Liver (tissue), 9 donors: ENCODE data around the gene SPSB1. TPM values are rescaled to one million over a fixed set of nuclear protein-coding genes. Genes with fewer than 3 reads are reported as not detected.

Experiments
- DNase-seq: peaks from one replicate; pipeline ENCODE4 v3.0.0-alpha.2; 2017; ENCODE audit warnings: low spot score
- H3K27ac ChIP-seq, 2 donors: one replicate each; pipeline ENCODE4 v1.7.0; 2013; ENCODE audit warnings: inconsistent platforms in 2 of 2, low read length in 2 of 2, control low read depth in 1 of 2, low read depth in 1 of 2, mild to moderate bottlenecking in 1 of 2
- H3K27me3 ChIP-seq, 4 donors: one replicate each; pipeline versions ENCODE4 v1.6.1 to v1.7.0; 2013; ENCODE audit warnings: low read length in 3 of 4, inconsistent platforms in 1 of 4, mild to moderate bottlenecking in 1 of 4, moderate library complexity in 1 of 4; ENCODE audit not compliant: control insufficient read depth in 4 of 4, insufficient read depth in 4 of 4
- H3K36me3 ChIP-seq, 4 donors: one replicate each; pipeline versions ENCODE4 v1.6.1 to v1.7.0; 2013; ENCODE audit warnings: low read length in 3 of 4, mild to moderate bottlenecking in 3 of 4, low read depth in 1 of 4, moderate library complexity in 1 of 4; ENCODE audit not compliant: control insufficient read depth in 4 of 4, insufficient read depth in 3 of 4
- H3K4me1 ChIP-seq, 4 donors: one replicate each; pipeline versions ENCODE4 v1.6.1 to v1.7.0; 2013; ENCODE audit warnings: low read length in 3 of 4, mild to moderate bottlenecking in 3 of 4, moderate library complexity in 1 of 4; ENCODE audit not compliant: control insufficient read depth in 4 of 4, insufficient read depth in 4 of 4
- H3K4me3 ChIP-seq, 3 donors: one replicate each; pipeline versions ENCODE4 v1.6.1 to v1.7.0; 2013; ENCODE audit warnings: low read length in 3 of 3, control low read depth in 1 of 3, low read depth in 1 of 3, mild to moderate bottlenecking in 1 of 3
- H3K9ac ChIP-seq, 2 donors: one replicate each; pipeline ENCODE4 v1.7.0; 2013; ENCODE audit warnings: low read length in 2 of 2, mild to moderate bottlenecking in 2 of 2, moderate library complexity in 2 of 2, control low read depth in 1 of 2, low read depth in 1 of 2
- H3K9me3 ChIP-seq, 4 donors: one replicate each; pipeline versions ENCODE4 v1.6.1 to v1.7.0; 2013; ENCODE audit warnings: low read length in 3 of 4; ENCODE audit not compliant: control insufficient read depth in 4 of 4
- ATF3 ChIP-seq: IDR thresholded peaks from 2 replicates; pipeline ENCODE4 v1.6.1; 2016; ENCODE audit warnings: antibody characterized with exemption
- CTCF ChIP-seq: fragments of 150-350 bp; IDR thresholded peaks from 2 replicates; pipeline ENCODE4 v1.5.1; 2017; ENCODE audit warnings: improper control_type of control experiment, low read depth, low read length; ENCODE audit not compliant: missing input control
- EGR1 ChIP-seq, 2 donors: IDR thresholded peaks; 2 replicates each; pipeline ENCODE4 v1.6.1; 2016 to 2018; ENCODE audit warnings: antibody characterized with exemption in 2 of 2, low read depth in 2 of 2
- FOXA1 ChIP-seq: IDR thresholded peaks from 2 replicates; pipeline ENCODE4 v1.6.1; 2016; ENCODE audit warnings: antibody characterized with exemption
- FOXA2 ChIP-seq: IDR thresholded peaks from 2 replicates; pipeline ENCODE4 v1.6.1; 2016; ENCODE audit warnings: antibody characterized with exemption
- GABPA ChIP-seq, 2 donors: IDR thresholded peaks in 1 of 2; conservative IDR thresholded peaks in 1 of 2; 2 replicates each; pipeline ENCODE4 v1.6.1; 2016; ENCODE audit warnings: antibody characterized with exemption in 2 of 2, mild to moderate bottlenecking in 1 of 2, moderate library complexity in 1 of 2
- HNF4G ChIP-seq: IDR thresholded peaks from 2 replicates; pipeline ENCODE4 v1.6.1; 2016; ENCODE audit warnings: antibody characterized with exemption
- JUND ChIP-seq, 2 donors: IDR thresholded peaks; 2 replicates each; pipeline ENCODE4 v1.6.1; 2016; ENCODE audit warnings: antibody characterized with exemption in 2 of 2
- MAX ChIP-seq: IDR thresholded peaks from 2 replicates; pipeline ENCODE4 v1.6.1; 2016; ENCODE audit warnings: antibody characterized with exemption
- NR2F2 ChIP-seq: IDR thresholded peaks from 2 replicates; pipeline ENCODE4 v1.6.1; 2016; ENCODE audit warnings: antibody characterized with exemption
- RAD21 ChIP-seq, 2 donors: IDR thresholded peaks; 2 replicates each; pipeline ENCODE4 v1.6.1; 2016; ENCODE audit warnings: antibody characterized with exemption in 2 of 2, mild to moderate bottlenecking in 2 of 2
- REST ChIP-seq: IDR thresholded peaks from 2 replicates; pipeline ENCODE4 v1.6.1; 2016; ENCODE audit warnings: antibody characterized with exemption, mild to moderate bottlenecking
- RXRA ChIP-seq, 2 donors: IDR thresholded peaks; 2 replicates each; pipeline ENCODE4 v1.6.1; 2017 to 2018; ENCODE audit warnings: antibody characterized with exemption in 2 of 2, mild to moderate bottlenecking in 1 of 2
- SP1 ChIP-seq: IDR thresholded peaks from 2 replicates; pipeline ENCODE4 v1.6.1; 2018; ENCODE audit warnings: antibody characterized with exemption, mild to moderate bottlenecking
- TAF1 ChIP-seq: conservative IDR thresholded peaks from 2 replicates; pipeline ENCODE4 v1.6.1; 2016; ENCODE audit warnings: antibody characterized with exemption, mild to moderate bottlenecking
- YY1 ChIP-seq: IDR thresholded peaks from 2 replicates; pipeline ENCODE4 v1.6.1; 2016; ENCODE audit warnings: antibody characterized with exemption, mild to moderate bottlenecking
- ZBTB33 ChIP-seq: IDR thresholded peaks from 2 replicates; pipeline ENCODE4 v1.6.1; 2016; ENCODE audit warnings: antibody characterized with exemption
- WGBS: extraction: QIAGEN DNeasy Blood & Tissue Kit; methylation state at CpG from one replicate; pipeline ENCODE4 v1.1.7; 2013; 5-methylcytosine and 5-hydroxymethylcytosine counted together
- polyA plus RNA-seq, 2 donors: library from polyadenylated mRNA; stranded (reverse) in 1 of 2; unstranded in 1 of 2; fragments of 200-250 nt in 1 of 2; fragments of >200 nt in 1 of 2; fragmentation: Nextera tagmentation in 1 of 2; extraction: Ambion mirVana in 1 of 2; gene quantifications; one replicate each; pipeline versions ENCODE4 v1.2.1 to v1.2.3, GENCODE V29; 2013 to 2015
- total RNA-seq, 2 donors: library from RNA; depleted of rRNA; stranded (reverse); fragments of >200 nt; gene quantifications; one replicate each; pipeline ENCODE4 v1.2.3, GENCODE V29; 2014
- donor health status: healthy.
- donor health status: healthy.
- donor health status: healthy.
- donor health status: healthy.
- donor health status: healthy.

Gene SPSB1
- total and polyA plus RNA-seq, 4 donors = 4.1 to 22.6 (median 14.8) TPM

GRCh38 chr1:9369964-9370788, 77.5 kb downstream of the SPSB1 start:
- peaks cover 0 to 2% (median 0%) of the 10 kb centered on the region in 4 donors for H3K4me1 ChIP-seq
- H3K27ac ChIP-seq = no peak overlapping the region
- TF ChIP-seq JUND (IDR thresholded peaks at IDR 0.05) (no peak), GABPA (IDR thresholded peaks at IDR 0.05 in 1 of 2, conservative IDR thresholded peaks at IDR 0.05 in 1 of 2) (no peak), RXRA (IDR thresholded peaks at IDR 0.05) (no peak), YY1 (no peak), EGR1 (IDR thresholded peaks at IDR 0.05; ENCODE audit: low read depth in 2 of 2) (no peak), MAX (no peak), FOXA1 (no peak), ZBTB33 (no peak), TAF1 (no peak), NR2F2 (no peak), SP1 (no peak), FOXA2 (no peak)
- H3K9me3 ChIP-seq = no peaks in the 10 kb centered on the region
- no peak overlapping the region for H3K4me3 ChIP-seq
- H3K27me3 ChIP-seq = no peaks in the 10 kb centered on the region
- peaks cover 0 to 5% (median 3%) of the 10 kb centered on the region in 4 donors for H3K36me3 ChIP-seq
- H3K9ac ChIP-seq = no peak overlapping the region
- DNase-seq = no peak
- 95% methylated on average over 16 of the region's 16 CpGs for WGBS

- Histone ChIP-seq H3K4me1 (peaks cover 0 to 2% (median 0%) of the 10 kb centered on the region in 4 donors), H3K27ac (no peak overlapping the region), H3K27me3 (no peaks in the 10 kb centered on the region), H3K36me3 (peaks cover 0 to 5% (median 3%) of the 10 kb centered on the region in 4 donors), H3K4me3 (no peak overlapping the region), H3K9ac (no peak overlapping the region), H3K9me3 (no peaks in the 10 kb centered on the region)
- DNase-seq = no peak
- peak in 1 of 2 donors; percentile 22 for TF ChIP-seq RAD21 (IDR thresholded peaks at IDR 0.05)
- no peak for TF ChIP-seq HNF4G
- WGBS = 73% methylated on average over 15 of the region's 15 CpGs
Observed at GRCh38 chr1:9371391-9371935, 78.8 kb downstream of the SPSB1 start.

GRCh38 chr1:9371951-9372350, 79.3 kb downstream of the SPSB1 start:
- WGBS = 68% methylated on average over 5 of the region's 5 CpGs
- H3K27me3 ChIP-seq = no peaks in the 10 kb centered on the region
- H3K36me3 ChIP-seq = peaks cover 0 to 5% (median 3%) of the 10 kb centered on the region in 4 donors
- no peak overlapping the region for H3K4me3 ChIP-seq
- no peaks in the 10 kb centered on the region for H3K9me3 ChIP-seq
- peak overlapping the region in 1 of 2 donors; percentile 42 for H3K27ac ChIP-seq
- H3K9ac ChIP-seq = no peak overlapping the region
- H3K4me1 ChIP-seq = peaks cover 0 to 2% (median 0%) of the 10 kb centered on the region in 4 donors
- no peak for DNase-seq
- no peak for TF ChIP-seq FOXA2
- no peak for TF ChIP-seq REST
- TF ChIP-seq JUND (IDR thresholded peaks at IDR 0.05) = no peak
- no peak for TF ChIP-seq SP1
- TF ChIP-seq TAF1 = no peak
- no peak for TF ChIP-seq RAD21 (IDR thresholded peaks at IDR 0.05)
- TF ChIP-seq CTCF = no peak
- no peak for TF ChIP-seq NR2F2
- no peak for TF ChIP-seq EGR1 (IDR thresholded peaks at IDR 0.05; ENCODE audit: low read depth in 2 of 2)
- TF ChIP-seq RXRA (IDR thresholded peaks at IDR 0.05) = no peak
- no peak for TF ChIP-seq ATF3
- TF ChIP-seq GABPA (IDR thresholded peaks at IDR 0.05 in 1 of 2, conservative IDR thresholded peaks at IDR 0.05 in 1 of 2) = no peak
